NCI-H2196 treated with DMSO at 0.1 percent for 48 hours (cell line): ENCODE results near the gene GOSR1.
"Not testable (repeated sequence)": the region's sequence is repeated elsewhere in the genome, so short reads cannot be mapped to it uniquely, and the experiment has no call there.

Experiments
- DNase-seq: peaks from one replicate; lab custom pipeline; 2025; ENCODE audit not compliant: unreplicated experiment; lab: John Stamatoyannopoulos, UW

Gene GOSR1

GRCh38 chr17:30477083-30477773 lies at the start of gene GOSR1:
Gene GOSR1, plus strand, starts transcription at chr17:30477408. Its CDS starts 26 bp downstream, at chr17:30477434.
- peak; percentile 66 for DNase-seq

- no peak for DNase-seq
These were observed 49.6 kb upstream of the GOSR1 start for GRCh38 chr17:30427611-30428010.

- no peak for DNase-seq
These were observed 48.1 kb upstream of the GOSR1 start for GRCh38 chr17:30429155-30429554.

- peak; percentile 36 for DNase-seq
These were observed 43.7 kb upstream of the GOSR1 start for GRCh38 chr17:30433514-30433913.

GRCh38 chr17:30436729-30437128 lies 40.5 kb upstream of the GOSR1 start:
- no peak for DNase-seq

GRCh38 chr17:30443721-30444120 lies 33.5 kb upstream of the GOSR1 start:
- no peak for DNase-seq

GRCh38 chr17:30446640-30447039 lies 30.6 kb upstream of the GOSR1 start:
- not testable (repeated sequence) for DNase-seq

GRCh38 chr17:30449480-30449879 lies 27.7 kb upstream of the GOSR1 start:
- DNase-seq = no peak

GRCh38 chr17:30450125-30451027 lies 26.8 kb upstream of the GOSR1 start:
- DNase-seq = no peak

GRCh38 chr17:30454635-30455034 lies 22.6 kb upstream of the GOSR1 start:
- no peak for DNase-seq

GRCh38 chr17:30458371-30458770 lies 18.8 kb upstream of the GOSR1 start:
- no peak for DNase-seq

- DNase-seq = not testable (repeated sequence)
These were observed 18.3 kb upstream of the GOSR1 start for GRCh38 chr17:30458797-30459413.

- no peak for DNase-seq
These were observed 8.7 kb upstream of the GOSR1 start for GRCh38 chr17:30468465-30468864.

GRCh38 chr17:30472238-30472890 lies 4.8 kb upstream of the GOSR1 start:
- DNase-seq = no peak

GRCh38 chr17:30475206-30475605 lies 2.0 kb upstream of the GOSR1 start:
- DNase-seq = no peak

- no peak for DNase-seq
These were observed 504 bp upstream of the GOSR1 start for GRCh38 chr17:30476726-30477082.

GRCh38 chr17:30477774-30478115 lies 537 bp downstream of the GOSR1 start:
- DNase-seq = no peak

GRCh38 chr17:30482555-30482954 lies 5.3 kb downstream of the GOSR1 start:
- no peak for DNase-seq

- no peak for DNase-seq
These were observed 6.0 kb downstream of the GOSR1 start for GRCh38 chr17:30483159-30483558.

GRCh38 chr17:30493780-30494179 lies 16.6 kb downstream of the GOSR1 start:
- no peak for DNase-seq

- DNase-seq = no peak
These were observed 18.4 kb downstream of the GOSR1 start for GRCh38 chr17:30495586-30495985.
